ENCODE measurements around the gene HAS3. TPM values are rescaled to one million over a fixed set of nuclear protein-coding genes. Genes with fewer than 3 reads are reported as not detected.

Gene HAS3
- polyA plus RNA-seq, 1 donor (not counting 4 experiments of a cell fraction or from before 2014, with no cell fraction given), result 132 TPM

DNA sequence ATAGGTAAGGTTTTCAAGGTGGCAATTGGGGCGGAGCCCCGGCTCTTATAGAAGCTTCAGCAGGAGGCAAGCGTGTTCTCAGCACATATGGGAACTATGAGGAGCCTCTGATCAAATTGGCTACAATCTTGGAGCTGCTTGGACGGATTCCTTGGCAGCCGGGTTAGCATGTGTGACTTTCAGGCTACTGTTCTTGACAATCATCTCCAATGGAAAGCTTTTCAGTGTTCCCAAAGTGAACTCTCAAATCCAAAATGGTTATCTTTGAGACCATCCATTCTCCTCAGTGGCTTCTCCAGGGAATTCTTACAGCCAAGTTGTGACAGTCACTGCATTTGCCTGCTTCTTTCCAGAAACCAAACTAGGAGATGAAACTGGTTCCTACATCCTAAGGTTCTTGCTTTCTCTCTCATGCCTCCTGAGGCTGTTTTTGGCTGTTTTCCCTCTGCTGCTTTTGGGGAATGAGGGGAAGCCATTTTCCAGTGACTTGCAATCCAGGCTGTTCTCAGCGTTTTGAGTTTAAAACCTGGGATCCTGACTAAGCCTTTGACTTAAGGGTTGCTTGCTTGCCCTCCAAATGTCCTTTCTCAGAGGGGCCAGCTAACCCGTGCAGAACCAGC lies 10.9 kb downstream of the HAS3 start:
- Histone ChIP-seq H3K27me3 (ENCODE audit: control insufficient read depth, extremely low read depth, insufficient read depth, low read length) (no peaks in the 10 kb centered on the region), H3K9me3 (ENCODE audit: control insufficient read depth, low read depth, low read length) (no peaks in the 10 kb centered on the region), H3K4me2 (ENCODE audit: control insufficient read depth, extremely low read depth, insufficient read depth, low read depth, low read length) (no peak overlapping the region), H3K36me3 (ENCODE audit: control insufficient read depth in 2 of 2, extremely low read depth in 1 of 2, insufficient read depth in 2 of 2, low read length in 2 of 2) (peaks cover 51 to 57% of the 10 kb centered on the region in 2 experiments), H3K4me3 (ENCODE audit: control insufficient read depth in 2 of 3, extremely low read depth in 1 of 3, insufficient read depth in 2 of 3, low read depth in 1 of 3, low read length in 3 of 3) (no peak overlapping the region), H3K9ac (ENCODE audit: control insufficient read depth, extremely low read depth, insufficient read depth, low read length) (no peak overlapping the region), H3K79me2 (ENCODE audit: control insufficient read depth, insufficient read depth, low read length) (peaks cover 32% of the 10 kb centered on the region), H2AFZ (ENCODE audit: control insufficient read depth, low read length) (no peak overlapping the region), H3K4me1 (ENCODE audit: control insufficient read depth, extremely low read depth, insufficient read depth, low read length) (peaks cover 8% of the 10 kb centered on the region), H4K20me1 (ENCODE audit: control insufficient read depth, extremely low read depth, insufficient read depth, low read length) (peaks cover 40% of the 10 kb centered on the region), H3K9me1 (ENCODE audit: control insufficient read depth, extremely low read depth, insufficient read depth, low read length) (peaks cover 3% of the 10 kb centered on the region), H3K27ac (ENCODE audit: control insufficient read depth, insufficient read depth, low read length) (no peak overlapping the region)
- TF ChIP-seq EZH2 (IDR thresholded peaks at IDR 0.05; ENCODE audit: low read length), result no peak
- TF ChIP-seq CTCF (optimal IDR thresholded peaks at IDR 0.05 in 1 of 3, IDR thresholded peaks at IDR 0.05 in 1 of 3, conservative IDR thresholded peaks at IDR 0.05 in 1 of 3; ENCODE audit: extremely low read depth in 1 of 3, insufficient read depth in 2 of 3, low read length in 3 of 3), result no peak
- no peak for FAIRE-seq
- no peak for DNase-seq (ENCODE audit: low read depth, low spot score)
- dilution Hi-C loops (cut with MboI; ENCODE audit: extremely low pct_ligation_motif_present, low sequenced_read_pairs), result no loop called here

DNA sequence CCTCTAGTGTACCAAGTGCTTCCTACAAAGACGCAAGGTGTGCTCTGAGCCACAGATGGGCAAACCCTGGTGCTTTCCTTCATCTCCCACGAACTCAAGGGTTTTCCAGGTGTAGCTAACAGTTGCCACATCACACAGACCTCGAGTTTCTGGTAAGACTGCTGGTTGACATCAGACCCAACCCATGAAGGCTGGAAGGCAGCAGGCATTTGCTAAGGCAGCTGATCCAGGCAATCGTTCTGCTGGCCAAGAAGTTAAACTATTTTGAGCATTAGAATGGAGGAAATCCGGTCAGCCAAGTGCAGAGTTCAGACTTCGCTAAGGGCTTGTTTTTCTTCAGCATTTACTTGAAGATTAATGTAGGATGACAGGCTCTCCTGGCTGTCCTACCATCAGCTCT lies 11.5 kb downstream of the HAS3 start:
- no peak for DNase-seq (ENCODE audit: low read depth, low spot score)
- Histone ChIP-seq H3K4me1 (ENCODE audit: control insufficient read depth, extremely low read depth, insufficient read depth, low read length) (peaks cover 2% of the 10 kb centered on the region), H4K20me1 (ENCODE audit: control insufficient read depth, extremely low read depth, insufficient read depth, low read length) (peaks cover 35% of the 10 kb centered on the region), H3K9me1 (ENCODE audit: control insufficient read depth, extremely low read depth, insufficient read depth, low read length) (peaks cover 2% of the 10 kb centered on the region), H3K27me3 (ENCODE audit: control insufficient read depth, extremely low read depth, insufficient read depth, low read length) (no peaks in the 10 kb centered on the region), H3K4me2 (ENCODE audit: control insufficient read depth, extremely low read depth, insufficient read depth, low read depth, low read length) (no peak overlapping the region), H3K36me3 (ENCODE audit: control insufficient read depth in 2 of 2, extremely low read depth in 1 of 2, insufficient read depth in 2 of 2, low read length in 2 of 2) (peaks cover 47 to 52% of the 10 kb centered on the region in 2 experiments), H2AFZ (ENCODE audit: control insufficient read depth, low read length) (no peak overlapping the region), H3K9ac (ENCODE audit: control insufficient read depth, extremely low read depth, insufficient read depth, low read length) (no peak overlapping the region), H3K27ac (ENCODE audit: control insufficient read depth, insufficient read depth, low read length) (no peak overlapping the region), H3K79me2 (ENCODE audit: control insufficient read depth, insufficient read depth, low read length) (peaks cover 27% of the 10 kb centered on the region), H3K9me3 (ENCODE audit: control insufficient read depth, low read depth, low read length) (no peaks in the 10 kb centered on the region), H3K4me3 (ENCODE audit: control insufficient read depth in 2 of 3, extremely low read depth in 1 of 3, insufficient read depth in 2 of 3, low read depth in 1 of 3, low read length in 3 of 3) (no peak overlapping the region)
- TF ChIP-seq EZH2 (IDR thresholded peaks at IDR 0.05; ENCODE audit: low read length) (no peak), CTCF (optimal IDR thresholded peaks at IDR 0.05 in 1 of 3, IDR thresholded peaks at IDR 0.05 in 1 of 3, conservative IDR thresholded peaks at IDR 0.05 in 1 of 3; ENCODE audit: extremely low read depth in 1 of 3, insufficient read depth in 2 of 3, low read length in 3 of 3) (no peak)
- FAIRE-seq, result no peak
- dilution Hi-C loops (cut with MboI; ENCODE audit: extremely low pct_ligation_motif_present, low sequenced_read_pairs), result no loop called here
